ENCODE data around the gene IGF2.

The IGF2 gene

DNA sequence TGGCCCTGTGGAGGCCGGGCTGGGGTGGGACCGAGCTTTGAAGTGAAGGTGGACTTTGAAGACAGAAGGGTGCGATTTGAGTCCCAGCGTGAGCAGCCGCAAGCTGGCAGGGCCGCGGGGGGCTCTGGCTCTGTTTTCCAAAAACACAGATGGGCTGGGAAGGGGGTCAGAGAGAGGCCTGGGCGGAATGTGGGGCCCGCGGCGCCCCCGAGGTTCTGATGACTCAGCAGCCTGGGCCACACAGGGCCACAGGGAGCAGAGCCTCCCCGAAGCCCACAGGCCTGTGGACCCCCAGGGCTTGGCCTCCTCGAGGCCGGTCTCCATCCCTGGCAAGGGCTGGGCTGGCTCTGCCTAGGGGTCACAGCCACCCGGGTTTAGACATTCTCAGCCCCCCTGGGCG, 15.7 kb upstream of the IGF2 start:
- no peak overlapping the region for H3K4me3 ChIP-seq (ENCODE audit: low read depth, low read length)
- H3K14ac ChIP-seq (ENCODE audit: low read length), result no peak overlapping the region
- H3K79me2 ChIP-seq (ENCODE audit: control insufficient read depth, insufficient read depth, low read length, poor library complexity), result no peaks in the 10 kb centered on the region
- H4K91ac ChIP-seq (ENCODE audit: low read depth, low read length), result no peak overlapping the region
- no peak overlapping the region for H4K12ac ChIP-seq (ENCODE audit: low read depth, low read length)
- no peaks in the 10 kb centered on the region for H3K4me1 ChIP-seq (ENCODE audit: control insufficient read depth in 1 of 2, insufficient read depth in 2 of 2, low read length in 2 of 2)
- H3K9me3 ChIP-seq (ENCODE audit: insufficient read depth, low read depth, low read length), result no peaks in the 10 kb centered on the region
- no peak overlapping the region for H2AK5ac ChIP-seq (ENCODE audit: low read length)
- H3K27ac ChIP-seq (ENCODE audit: low read depth, low read length), result no peak overlapping the region
- WGBS (ENCODE audit: extremely low coverage, insufficient coverage, insufficient read length), result no CpG with 5 or more reads among the region's 17 CpGs
- H3K18ac ChIP-seq (ENCODE audit: low read length), result no peak overlapping the region
- H4K8ac ChIP-seq (ENCODE audit: low read depth, low read length), result no peak overlapping the region
- H3K23ac ChIP-seq (ENCODE audit: low read length), result no peak overlapping the region
- no peak for DNase-seq
- no peaks in the 10 kb centered on the region for H3K36me3 ChIP-seq (ENCODE audit: control insufficient read depth in 1 of 2, insufficient read depth in 2 of 2, low read length in 2 of 2)
- no peak overlapping the region for H3K9ac ChIP-seq (ENCODE audit: low read length)
- no peak overlapping the region for H3K4me2 ChIP-seq (ENCODE audit: low read length)
- no peak overlapping the region for H2BK5ac ChIP-seq (ENCODE audit: low read depth, low read length, poor library complexity)
- H3K27me3 ChIP-seq (ENCODE audit: insufficient read depth, low read length), result no peaks in the 10 kb centered on the region
- H3K79me1 ChIP-seq (ENCODE audit: low read length), result peaks cover 2% of the 10 kb centered on the region
- no peak overlapping the region for H2AFZ ChIP-seq (ENCODE audit: insufficient read depth, low read length, poor library complexity)
- H3K4ac ChIP-seq (ENCODE audit: low read depth, low read length), result no peak overlapping the region
- H2BK120ac ChIP-seq (ENCODE audit: insufficient read depth, low read length, poor library complexity), result no peak overlapping the region
- no peak overlapping the region for H2BK12ac ChIP-seq (ENCODE audit: low read length)

DNA sequence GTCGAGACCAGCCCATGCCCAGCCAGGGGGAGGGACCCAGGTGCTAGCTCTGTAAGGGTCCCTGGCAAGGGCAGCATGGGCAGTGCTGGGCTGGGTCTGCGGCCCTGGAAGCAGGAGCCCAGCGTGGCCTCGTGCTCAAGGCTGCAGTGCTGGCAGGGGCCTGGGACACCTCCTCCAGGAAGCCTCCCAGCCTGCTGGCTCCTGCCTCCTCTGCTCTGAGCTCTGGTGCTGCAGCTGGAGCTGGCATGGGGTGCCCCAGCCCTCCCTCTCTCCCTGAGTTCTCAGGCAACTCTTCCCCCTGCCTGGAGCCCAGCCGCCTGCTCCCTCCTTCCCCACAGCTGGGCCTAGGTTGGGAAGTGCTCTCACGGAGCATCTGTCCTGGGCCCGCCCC, 15.0 kb upstream of the IGF2 start:
- H3K27me3 ChIP-seq (ENCODE audit: insufficient read depth, low read length), result no peaks in the 10 kb centered on the region
- H3K36me3 ChIP-seq (ENCODE audit: control insufficient read depth in 1 of 2, insufficient read depth in 2 of 2, low read length in 2 of 2), result no peaks in the 10 kb centered on the region
- no peak overlapping the region for H2BK5ac ChIP-seq (ENCODE audit: low read depth, low read length, poor library complexity)
- H3K27ac ChIP-seq (ENCODE audit: low read depth, low read length), result no peak overlapping the region
- no peak overlapping the region for H3K9ac ChIP-seq (ENCODE audit: low read length)
- H4K12ac ChIP-seq (ENCODE audit: low read depth, low read length), result no peak overlapping the region
- no peaks in the 10 kb centered on the region for H3K4me1 ChIP-seq (ENCODE audit: control insufficient read depth in 1 of 2, insufficient read depth in 2 of 2, low read length in 2 of 2)
- peak overlapping the region; percentile 8 for H3K4me3 ChIP-seq (ENCODE audit: low read depth, low read length)
- no peak overlapping the region for H4K91ac ChIP-seq (ENCODE audit: low read depth, low read length)
- H3K23ac ChIP-seq (ENCODE audit: low read length), result no peak overlapping the region
- H3K4ac ChIP-seq (ENCODE audit: low read depth, low read length), result no peak overlapping the region
- no peak overlapping the region for H3K4me2 ChIP-seq (ENCODE audit: low read length)
- H2BK12ac ChIP-seq (ENCODE audit: low read length), result no peak overlapping the region
- peaks cover 2% of the 10 kb centered on the region for H3K79me1 ChIP-seq (ENCODE audit: low read length)
- H3K79me2 ChIP-seq (ENCODE audit: control insufficient read depth, insufficient read depth, low read length, poor library complexity), result no peaks in the 10 kb centered on the region
- H3K14ac ChIP-seq (ENCODE audit: low read length), result no peak overlapping the region
- no peak overlapping the region for H2AFZ ChIP-seq (ENCODE audit: insufficient read depth, low read length, poor library complexity)
- H4K8ac ChIP-seq (ENCODE audit: low read depth, low read length), result no peak overlapping the region
- no CpG with 5 or more reads among the region's 7 CpGs for WGBS (ENCODE audit: extremely low coverage, insufficient coverage, insufficient read length)
- no peak for DNase-seq
- no peak overlapping the region for H3K18ac ChIP-seq (ENCODE audit: low read length)
- H2BK120ac ChIP-seq (ENCODE audit: insufficient read depth, low read length, poor library complexity), result no peak overlapping the region
- no peak overlapping the region for H2AK5ac ChIP-seq (ENCODE audit: low read length)
- H3K9me3 ChIP-seq (ENCODE audit: insufficient read depth, low read depth, low read length), result no peaks in the 10 kb centered on the region

DNA sequence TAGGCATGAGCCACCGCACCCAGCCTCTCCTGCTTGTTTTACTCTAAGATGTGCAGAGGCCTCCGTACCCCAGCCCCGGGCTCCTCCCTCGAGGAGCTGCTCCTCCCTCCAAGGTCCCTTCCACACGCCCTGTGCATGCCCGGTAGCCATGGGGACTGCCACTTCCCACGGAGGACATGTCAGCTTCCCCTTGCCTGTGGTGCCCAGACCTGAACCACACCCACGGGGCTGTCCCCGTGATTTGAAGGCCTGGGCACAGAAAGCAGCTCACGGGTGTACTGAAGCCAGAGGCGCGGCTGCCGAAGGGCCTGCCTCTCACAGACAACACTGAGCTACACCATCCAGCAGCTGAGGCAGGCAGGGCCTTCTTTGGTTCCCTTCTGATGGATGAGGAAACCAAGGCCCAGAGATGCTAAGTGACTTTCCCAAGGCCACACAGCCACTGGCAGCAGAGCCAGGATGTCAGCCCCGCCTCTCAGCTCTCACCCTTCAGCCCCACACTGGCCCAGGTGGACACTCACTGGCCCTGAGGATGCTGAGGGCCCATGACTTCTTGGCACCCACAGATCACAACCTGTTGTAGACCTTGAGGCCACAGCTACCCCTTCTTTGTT, 14.5 kb upstream of the IGF2 start:
- no peak overlapping the region for H3K4ac ChIP-seq (ENCODE audit: low read depth, low read length)
- H2AK5ac ChIP-seq (ENCODE audit: low read length), result no peak overlapping the region
- DNase-seq, result no peak
- no peak overlapping the region for H3K23ac ChIP-seq (ENCODE audit: low read length)
- peaks cover 2% of the 10 kb centered on the region for H3K79me1 ChIP-seq (ENCODE audit: low read length)
- H3K36me3 ChIP-seq (ENCODE audit: control insufficient read depth in 1 of 2, insufficient read depth in 2 of 2, low read length in 2 of 2), result no peaks in the 10 kb centered on the region
- no peak overlapping the region for H3K4me3 ChIP-seq (ENCODE audit: low read depth, low read length)
- H2BK12ac ChIP-seq (ENCODE audit: low read length), result no peak overlapping the region
- no peak overlapping the region for H3K14ac ChIP-seq (ENCODE audit: low read length)
- no peaks in the 10 kb centered on the region for H3K79me2 ChIP-seq (ENCODE audit: control insufficient read depth, insufficient read depth, low read length, poor library complexity)
- no peak overlapping the region for H4K8ac ChIP-seq (ENCODE audit: low read depth, low read length)
- no peaks in the 10 kb centered on the region for H3K4me1 ChIP-seq (ENCODE audit: control insufficient read depth in 1 of 2, insufficient read depth in 2 of 2, low read length in 2 of 2)
- H3K18ac ChIP-seq (ENCODE audit: low read length), result no peak overlapping the region
- WGBS (ENCODE audit: extremely low coverage, insufficient coverage, insufficient read length), result no CpG with 5 or more reads among the region's 14 CpGs
- H2AFZ ChIP-seq (ENCODE audit: insufficient read depth, low read length, poor library complexity), result no peak overlapping the region
- no peak overlapping the region for H4K12ac ChIP-seq (ENCODE audit: low read depth, low read length)
- H2BK5ac ChIP-seq (ENCODE audit: low read depth, low read length, poor library complexity), result no peak overlapping the region
- H4K91ac ChIP-seq (ENCODE audit: low read depth, low read length), result no peak overlapping the region
- H3K9me3 ChIP-seq (ENCODE audit: insufficient read depth, low read depth, low read length), result no peaks in the 10 kb centered on the region
- H3K4me2 ChIP-seq (ENCODE audit: low read length), result no peak overlapping the region
- H2BK120ac ChIP-seq (ENCODE audit: insufficient read depth, low read length, poor library complexity), result no peak overlapping the region
- H3K27me3 ChIP-seq (ENCODE audit: insufficient read depth, low read length), result no peaks in the 10 kb centered on the region
- no peak overlapping the region for H3K27ac ChIP-seq (ENCODE audit: low read depth, low read length)
- H3K9ac ChIP-seq (ENCODE audit: low read length), result no peak overlapping the region

DNA sequence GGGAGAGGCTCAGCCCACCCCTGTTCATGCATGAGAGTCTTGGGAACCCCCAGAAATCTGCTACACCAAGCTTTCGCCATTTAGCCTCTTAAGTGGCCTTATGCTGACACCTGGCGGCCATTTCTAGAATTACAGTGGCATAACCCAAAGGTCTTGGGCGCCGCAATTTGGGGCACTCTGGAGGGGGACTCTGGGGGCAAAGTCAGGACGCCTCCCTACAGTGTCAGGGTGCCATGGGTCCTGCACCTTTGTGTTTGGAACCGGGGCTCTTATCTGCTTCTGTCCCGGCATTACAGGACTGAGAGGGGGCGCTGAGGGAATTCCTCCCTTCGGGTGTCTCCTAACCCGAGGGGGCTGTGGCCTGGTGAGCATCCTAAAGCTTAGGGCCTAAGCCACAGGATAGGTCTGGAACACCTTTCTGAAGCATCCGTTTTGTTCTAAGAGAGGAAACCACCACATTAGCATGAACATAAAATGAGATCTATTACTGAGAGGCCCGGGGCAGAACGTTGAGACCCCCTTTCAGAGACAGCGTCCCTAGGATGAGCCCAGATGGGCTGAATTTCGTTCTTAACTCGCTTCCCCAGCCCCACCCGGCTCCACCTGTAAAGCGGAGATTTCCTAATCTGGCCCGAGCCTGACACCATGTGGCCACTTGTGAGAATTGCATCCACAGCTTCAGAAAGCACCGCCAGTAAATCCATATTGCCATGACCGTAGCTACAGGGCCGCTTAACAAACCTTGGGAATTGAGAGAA, 12.5 kb upstream of the IGF2 start:
- Histone ChIP-seq H3K14ac (ENCODE audit: low read length) (no peak overlapping the region), H3K4me1 (ENCODE audit: control insufficient read depth in 1 of 2, insufficient read depth in 2 of 2, low read length in 2 of 2) (peaks cover 0 to 2% of the 10 kb centered on the region in 2 experiments), H2BK5ac (ENCODE audit: low read depth, low read length, poor library complexity) (no peak overlapping the region), H3K18ac (ENCODE audit: low read length) (no peak overlapping the region), H3K36me3 (ENCODE audit: control insufficient read depth in 1 of 2, insufficient read depth in 2 of 2, low read length in 2 of 2) (no peaks in the 10 kb centered on the region), H3K4me2 (ENCODE audit: low read length) (peak overlapping the region; percentile 21), H3K9ac (ENCODE audit: low read length) (no peak overlapping the region), H3K4me3 (ENCODE audit: low read depth, low read length) (no peak overlapping the region), H4K12ac (ENCODE audit: low read depth, low read length) (no peak overlapping the region), H2BK120ac (ENCODE audit: insufficient read depth, low read length, poor library complexity) (no peak overlapping the region), H4K91ac (ENCODE audit: low read depth, low read length) (no peak overlapping the region), H2AK5ac (ENCODE audit: low read length) (no peak overlapping the region), H3K4ac (ENCODE audit: low read depth, low read length) (no peak overlapping the region), H2AFZ (ENCODE audit: insufficient read depth, low read length, poor library complexity) (peak overlapping the region; percentile 6), H3K79me2 (ENCODE audit: control insufficient read depth, insufficient read depth, low read length, poor library complexity) (no peaks in the 10 kb centered on the region), H3K9me3 (ENCODE audit: insufficient read depth, low read depth, low read length) (no peaks in the 10 kb centered on the region), H2BK12ac (ENCODE audit: low read length) (no peak overlapping the region), H4K8ac (ENCODE audit: low read depth, low read length) (no peak overlapping the region), H3K23ac (ENCODE audit: low read length) (no peak overlapping the region), H3K27me3 (ENCODE audit: insufficient read depth, low read length) (no peaks in the 10 kb centered on the region), H3K27ac (ENCODE audit: low read depth, low read length) (no peak overlapping the region), H3K79me1 (ENCODE audit: low read length) (peaks cover 5% of the 10 kb centered on the region)
- peak; percentile 84 to 95 for DNase-seq
- no CpG with 5 or more reads among the region's 22 CpGs for WGBS (ENCODE audit: extremely low coverage, insufficient coverage, insufficient read length)

All from trophoblast cell (in vitro differentiated cells and primary cell).